Measurements from ENCODE around the gene CTPS2.
"Not testable (repeated sequence)": the region's sequence is repeated elsewhere in the genome, so short reads cannot be mapped to it uniquely, and the experiment has no call there.

The CTPS2 gene

DNA sequence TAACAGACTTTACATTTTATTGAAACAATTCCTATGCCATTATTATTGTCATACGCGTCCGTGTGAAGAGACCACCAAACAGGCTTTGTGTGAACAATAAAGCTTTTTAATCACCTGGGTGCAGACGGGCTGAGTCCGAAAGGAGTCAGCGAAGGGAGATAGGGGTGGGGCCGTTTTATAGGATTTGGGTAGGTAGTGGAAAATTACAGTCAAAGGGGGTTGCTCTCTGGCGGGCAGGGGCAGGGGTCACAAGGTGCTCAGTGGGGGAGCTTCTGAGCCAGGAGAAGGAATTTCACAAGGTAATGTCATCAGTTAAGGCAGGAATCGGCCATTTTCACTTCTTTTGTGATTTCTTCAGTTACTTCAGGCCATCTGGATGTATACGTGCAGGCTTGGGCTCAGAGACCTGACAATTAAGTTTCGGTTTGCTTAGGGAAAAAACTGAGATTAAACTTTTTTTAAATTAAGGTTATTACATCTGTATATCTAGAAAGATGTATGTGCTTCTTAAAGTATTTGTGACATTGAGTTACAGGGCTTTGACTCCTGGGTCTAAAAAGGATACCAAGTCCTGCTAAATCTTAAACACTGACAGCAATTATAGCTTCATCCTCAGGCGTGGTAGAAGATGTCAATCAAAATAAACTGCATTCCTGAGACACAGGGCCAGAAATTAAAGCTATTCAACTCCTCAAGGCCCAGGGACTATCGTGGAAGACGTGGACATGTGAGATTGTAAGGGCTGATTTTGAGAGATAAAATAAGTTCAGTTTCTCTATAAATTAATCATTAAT, 132.3 kb downstream of the CTPS2 start:
- not testable (repeated sequence) for H3K27ac Mint-ChIP-seq, H3K36me3 Mint-ChIP-seq, H3K4me1 Mint-ChIP-seq, H3K4me3 Mint-ChIP-seq, H3K9me3 Mint-ChIP-seq, H3K27me3 Mint-ChIP-seq

GRCh38 chrX:16579517-16579916, 133.0 kb downstream of the CTPS2 start:
- H3K36me3 Mint-ChIP-seq = no peaks in the 10 kb centered on the region
- H3K27me3 Mint-ChIP-seq = no peaks in the 10 kb centered on the region
- no peak overlapping the region for H3K4me3 Mint-ChIP-seq
- no peaks in the 10 kb centered on the region for H3K4me1 Mint-ChIP-seq
- H3K9me3 Mint-ChIP-seq = no peaks in the 10 kb centered on the region
- no peak overlapping the region for H3K27ac Mint-ChIP-seq

DNA sequence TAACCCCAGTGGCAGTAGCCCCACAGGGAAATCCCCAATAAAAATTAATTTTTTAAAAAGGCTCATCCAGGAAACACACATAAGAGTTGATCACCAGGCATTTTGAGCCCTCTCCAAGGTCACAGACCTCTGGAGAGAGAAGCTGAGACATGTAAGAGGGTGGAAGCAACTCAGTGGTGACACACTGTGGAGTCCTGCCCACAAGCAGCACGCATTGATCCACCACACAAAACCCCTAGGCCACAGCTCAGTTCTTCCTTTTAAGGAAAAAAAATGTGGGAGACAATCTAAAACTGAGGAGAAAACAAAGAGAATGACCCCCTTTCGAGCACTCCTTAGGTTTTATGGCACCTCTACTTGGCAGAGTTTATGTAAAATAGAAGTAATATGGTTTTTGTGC, 134.3 kb downstream of the CTPS2 start:
- H3K27ac Mint-ChIP-seq = no peak overlapping the region
- H3K36me3 Mint-ChIP-seq = no peaks in the 10 kb centered on the region
- H3K9me3 Mint-ChIP-seq = no peaks in the 10 kb centered on the region
- H3K4me1 Mint-ChIP-seq = no peaks in the 10 kb centered on the region
- no peak overlapping the region for H3K4me3 Mint-ChIP-seq
- H3K27me3 Mint-ChIP-seq = no peaks in the 10 kb centered on the region

- H3K36me3 Mint-ChIP-seq = no peaks in the 10 kb centered on the region
- H3K4me3 Mint-ChIP-seq = no peak overlapping the region
- H3K4me1 Mint-ChIP-seq = no peaks in the 10 kb centered on the region
- H3K27ac Mint-ChIP-seq = no peak overlapping the region
- H3K27me3 Mint-ChIP-seq = no peaks in the 10 kb centered on the region
- H3K9me3 Mint-ChIP-seq = no peaks in the 10 kb centered on the region
These were observed 134.9 kb downstream of the CTPS2 start for GRCh38 chrX:16577483-16578029.

DNA sequence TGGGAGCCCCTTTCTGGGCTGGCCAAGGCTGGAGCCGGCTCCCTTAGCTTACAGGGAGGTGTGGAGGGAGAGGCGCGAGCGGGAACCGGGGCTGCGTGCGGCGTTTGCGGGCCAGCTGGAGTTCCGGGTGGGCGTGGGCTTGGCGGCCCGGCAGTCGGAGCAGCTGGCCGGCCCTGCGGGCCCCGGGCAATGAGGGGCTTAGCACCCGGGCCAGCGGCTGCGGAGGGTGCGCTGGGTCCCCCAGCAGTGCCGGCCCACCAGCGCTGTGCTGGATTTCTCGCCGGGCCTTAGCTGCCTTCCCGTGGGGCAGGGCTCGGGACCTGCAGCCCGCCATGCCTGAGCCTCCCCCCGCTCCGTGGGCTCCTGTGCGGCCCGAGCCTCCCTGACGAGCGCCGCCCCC, 137.1 kb downstream of the CTPS2 start:
- not testable (repeated sequence) for H3K9me3 Mint-ChIP-seq, H3K36me3 Mint-ChIP-seq, H3K27ac Mint-ChIP-seq, H3K4me3 Mint-ChIP-seq, H3K27me3 Mint-ChIP-seq, H3K4me1 Mint-ChIP-seq

GRCh38 chrX:16573781-16574180, 138.7 kb downstream of the CTPS2 start:
- no peak overlapping the region for H3K27ac Mint-ChIP-seq

GRCh38 chrX:16567681-16568080, 144.8 kb downstream of the CTPS2 start:
- no peaks in the 10 kb centered on the region for H3K27me3 Mint-ChIP-seq
- no peak overlapping the region for H3K27ac Mint-ChIP-seq
- no peak overlapping the region for H3K4me3 Mint-ChIP-seq
- H3K4me1 Mint-ChIP-seq = no peaks in the 10 kb centered on the region
- no peaks in the 10 kb centered on the region for H3K36me3 Mint-ChIP-seq
- H3K9me3 Mint-ChIP-seq = no peaks in the 10 kb centered on the region

More at GRCh38 chrX:16573781-16574180, 138.7 kb downstream of the CTPS2 start:
- no peaks in the 10 kb centered on the region for H3K27me3 Mint-ChIP-seq
- no peaks in the 10 kb centered on the region for H3K4me1 Mint-ChIP-seq
- no peaks in the 10 kb centered on the region for H3K9me3 Mint-ChIP-seq
- no peak overlapping the region for H3K4me3 Mint-ChIP-seq
- H3K36me3 Mint-ChIP-seq = no peaks in the 10 kb centered on the region

DNA sequence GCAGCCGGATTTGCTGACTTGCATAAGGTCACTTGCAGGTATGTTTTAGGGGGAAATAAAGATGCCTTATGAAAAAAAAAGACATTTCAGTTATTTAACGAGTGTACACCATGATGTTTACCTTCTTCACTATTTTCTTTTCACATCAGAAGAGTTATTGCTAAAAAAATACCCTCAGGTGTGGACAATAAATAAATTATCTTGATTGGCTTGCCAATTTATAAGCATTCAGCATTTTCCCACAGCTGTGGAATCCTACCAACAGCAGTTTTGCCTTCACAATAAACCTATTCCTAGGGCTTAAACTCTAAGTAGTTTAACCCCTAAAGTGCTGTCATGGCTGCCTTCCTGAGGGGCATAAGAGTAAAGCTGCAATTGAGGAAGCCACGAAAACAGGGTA, 145.9 kb downstream of the CTPS2 start:
- Mint-ChIP-seq H3K4me3 (no peak overlapping the region), H3K4me1 (no peaks in the 10 kb centered on the region), H3K36me3 (no peaks in the 10 kb centered on the region), H3K9me3 (no peaks in the 10 kb centered on the region), H3K27ac (no peak overlapping the region), H3K27me3 (no peaks in the 10 kb centered on the region)

DNA sequence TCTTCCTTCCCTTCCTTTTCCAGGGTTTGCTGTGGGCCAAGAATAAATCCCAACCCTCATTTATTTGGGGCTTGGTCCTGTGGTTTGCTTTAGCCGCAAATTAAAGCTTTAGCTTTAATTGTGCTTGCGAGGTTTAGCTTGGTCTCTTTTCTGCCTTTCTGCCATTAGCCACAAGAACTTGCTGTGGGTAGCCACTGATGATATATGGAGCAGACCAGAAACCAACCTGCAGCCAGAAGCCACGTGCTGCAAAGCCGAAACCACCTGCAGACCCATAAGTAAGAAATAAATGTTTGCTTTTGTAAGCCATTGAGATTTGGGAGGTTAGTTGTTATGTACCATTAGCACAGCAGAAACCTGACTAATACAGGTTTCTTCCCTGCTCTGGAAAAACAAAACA, 152.3 kb downstream of the CTPS2 start:
- Mint-ChIP-seq H3K36me3 (no peaks in the 10 kb centered on the region), H3K4me1 (peaks cover 12% of the 10 kb centered on the region), H3K9me3 (no peaks in the 10 kb centered on the region), H3K4me3 (no peak overlapping the region), H3K27ac (no peak overlapping the region), H3K27me3 (no peaks in the 10 kb centered on the region)

DNA sequence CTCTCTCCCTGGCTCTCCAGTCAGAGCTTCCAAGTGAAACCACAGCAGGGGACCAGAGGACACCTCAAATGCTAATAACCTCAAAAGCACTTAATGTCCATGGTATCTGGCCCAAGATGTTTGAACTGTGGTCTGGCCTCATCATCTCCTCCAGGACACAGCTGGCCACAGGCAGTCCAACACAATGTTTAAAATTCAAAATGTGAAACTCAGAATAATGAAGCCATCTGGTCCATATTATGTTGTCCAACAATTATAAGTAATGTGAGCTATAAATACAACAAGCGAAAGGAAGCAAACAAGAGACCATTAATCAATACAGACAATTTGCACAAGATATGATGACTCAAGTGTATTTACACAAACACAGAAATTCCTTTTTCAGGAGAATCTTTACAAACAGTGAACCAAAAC, 153.3 kb downstream of the CTPS2 start:
- peaks cover 12% of the 10 kb centered on the region for H3K4me1 Mint-ChIP-seq
- no peak overlapping the region for H3K27ac Mint-ChIP-seq
- no peaks in the 10 kb centered on the region for H3K27me3 Mint-ChIP-seq
- H3K4me3 Mint-ChIP-seq = no peak overlapping the region
- H3K36me3 Mint-ChIP-seq = no peaks in the 10 kb centered on the region
- no peaks in the 10 kb centered on the region for H3K9me3 Mint-ChIP-seq

GRCh38 chrX:16558489-16558888, 154.0 kb downstream of the CTPS2 start:
- H3K36me3 Mint-ChIP-seq = no peaks in the 10 kb centered on the region
- H3K4me1 Mint-ChIP-seq = peaks cover 12% of the 10 kb centered on the region
- no peaks in the 10 kb centered on the region for H3K27me3 Mint-ChIP-seq
- no peak overlapping the region for H3K27ac Mint-ChIP-seq
- H3K9me3 Mint-ChIP-seq = no peaks in the 10 kb centered on the region
- no peak overlapping the region for H3K4me3 Mint-ChIP-seq

GRCh38 chrX:16552546-16552945, 159.9 kb downstream of the CTPS2 start:
- H3K4me3 Mint-ChIP-seq = no peak overlapping the region
- H3K36me3 Mint-ChIP-seq = no peaks in the 10 kb centered on the region
- no peaks in the 10 kb centered on the region for H3K27me3 Mint-ChIP-seq
- no peaks in the 10 kb centered on the region for H3K9me3 Mint-ChIP-seq
- H3K27ac Mint-ChIP-seq = no peak overlapping the region
- peaks cover 4% of the 10 kb centered on the region for H3K4me1 Mint-ChIP-seq

GRCh38 chrX:16547644-16548043, 164.8 kb downstream of the CTPS2 start:
- Mint-ChIP-seq H3K4me1 (peaks cover 4% of the 10 kb centered on the region), H3K9me3 (no peaks in the 10 kb centered on the region)

GRCh38 chrX:16544969-16545368, 167.5 kb downstream of the CTPS2 start:
- H3K4me1 Mint-ChIP-seq = peaks cover 4% of the 10 kb centered on the region
- no peak overlapping the region for H3K4me3 Mint-ChIP-seq
- no peaks in the 10 kb centered on the region for H3K9me3 Mint-ChIP-seq
- no peak overlapping the region for H3K27ac Mint-ChIP-seq
- peaks cover 1% of the 10 kb centered on the region for H3K36me3 Mint-ChIP-seq
- no peaks in the 10 kb centered on the region for H3K27me3 Mint-ChIP-seq

More at GRCh38 chrX:16547644-16548043, 164.8 kb downstream of the CTPS2 start:
- Mint-ChIP-seq H3K36me3 (peaks cover 1% of the 10 kb centered on the region), H3K27me3 (no peaks in the 10 kb centered on the region), H3K27ac (no peak overlapping the region), H3K4me3 (no peak overlapping the region)
